ENCODE data around the gene GCK. TPM values are rescaled to one million over a fixed set of nuclear protein-coding genes. Genes with fewer than 3 reads are reported as not detected.

Gene GCK
- total and polyA plus RNA-seq, 2 of the 13 experiments (the other 11 are each of a cell fraction or from before 2014, with no cell fraction given), result not detected

DNA sequence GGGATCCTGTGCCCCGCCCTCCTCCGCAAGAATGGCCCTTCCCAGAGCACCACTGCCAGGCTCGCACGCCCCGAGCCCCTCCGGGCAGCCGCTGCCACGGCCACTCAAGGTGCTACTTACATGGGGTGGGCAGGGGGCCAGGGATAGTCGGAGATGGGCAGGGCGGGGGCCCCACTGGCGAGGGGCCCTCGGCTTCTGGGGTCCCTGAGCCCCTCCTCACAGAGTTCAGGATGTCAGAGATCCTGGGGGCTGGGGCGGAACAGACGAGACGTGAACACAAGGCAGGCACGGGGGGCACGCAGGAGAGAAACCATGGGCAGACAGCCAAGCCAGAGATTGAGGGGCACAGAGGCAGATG lies 37.1 kb upstream of the GCK start:
- in situ Hi-C loops (cut with HindIII; ENCODE audit: extremely low pct_ligation_motif_present, low pct_unique_long_range_greater_than_20kb), result no loop called here
- Histone ChIP-seq H3K36me3 (replicated peaks in 1 of 2; ENCODE audit: control insufficient read depth in 1 of 2, insufficient read depth in 2 of 2, low read length in 2 of 2) (no peaks in the 10 kb centered on the region), H2AFZ (ENCODE audit: low read length) (no peak overlapping the region), H3K79me2 (ENCODE audit: insufficient read depth, low read length) (no peaks in the 10 kb centered on the region), H3K4me3 (replicated peaks in 1 of 3; ENCODE audit: insufficient read depth in 1 of 3, low read depth in 2 of 3, low read length in 3 of 3) (no peak overlapping the region), H3K27me3 (ENCODE audit: control insufficient read depth in 1 of 2, insufficient read depth in 2 of 2, low read length in 2 of 2) (peaks cover 21 to 72% of the 10 kb centered on the region in 2 experiments; a peak in 4 of 5 replicates), H3K4me2 (ENCODE audit: low read depth, low read length) (no peak overlapping the region), H3K4me1 (ENCODE audit: insufficient read depth, low read length) (peaks cover 16% of the 10 kb centered on the region), H4K20me1 (ENCODE audit: insufficient read depth, low read length) (no peaks in the 10 kb centered on the region), H3K9me3 (ENCODE audit: low read length) (no peaks in the 10 kb centered on the region), H3K27ac (ENCODE audit: extremely low read length, insufficient read depth, low read length) (no peak overlapping the region), H3K9ac (ENCODE audit: insufficient read depth, low read depth, low read length) (no peak overlapping the region)
- FAIRE-seq, result no peak
- TF ChIP-seq FIP1L1 (IDR thresholded peaks at IDR 0.05; ENCODE audit: borderline replicate concordance, insufficient read depth, low read depth, low read length) (no peak), ZMYM2 (CRISPR knock-in tag; IDR thresholded peaks at IDR 0.05) (no peak)
- TF ChIP-seq, protein P1, sequence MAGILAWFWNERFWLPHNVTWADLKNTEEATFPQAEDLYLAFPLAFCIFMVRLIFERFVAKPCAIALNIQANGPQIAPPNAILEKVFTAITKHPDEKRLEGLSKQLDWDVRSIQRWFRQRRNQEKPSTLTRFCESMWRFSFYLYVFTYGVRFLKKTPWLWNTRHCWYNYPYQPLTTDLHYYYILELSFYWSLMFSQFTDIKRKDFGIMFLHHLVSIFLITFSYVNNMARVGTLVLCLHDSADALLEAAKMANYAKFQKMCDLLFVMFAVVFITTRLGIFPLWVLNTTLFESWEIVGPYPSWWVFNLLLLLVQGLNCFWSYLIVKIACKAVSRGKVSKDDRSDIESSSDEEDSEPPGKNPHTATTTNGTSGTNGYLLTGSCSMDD (CRISPR knock-in tag; IDR thresholded peaks at IDR 0.05), result no peak
- BruUV-seq (replicated peaks), result no TSS peak
- CTCF ChIA-PET (ENCODE audit: low intra/inter-chr PET ratio, low total read pairs), result no interaction called here
- intact Hi-C loops (cut with micrococcal nuclease; ENCODE audit: unreplicated experiment), result no loop called here
- 28% methylated on average over 17 of the region's 17 CpGs for WGBS (ENCODE audit: low lambda C conversion rate)
- POLR2A ChIA-PET, result no interaction called here
- no peak for ATAC-seq
- no peak for DNase-seq (ENCODE audit: low spot score)

DNA sequence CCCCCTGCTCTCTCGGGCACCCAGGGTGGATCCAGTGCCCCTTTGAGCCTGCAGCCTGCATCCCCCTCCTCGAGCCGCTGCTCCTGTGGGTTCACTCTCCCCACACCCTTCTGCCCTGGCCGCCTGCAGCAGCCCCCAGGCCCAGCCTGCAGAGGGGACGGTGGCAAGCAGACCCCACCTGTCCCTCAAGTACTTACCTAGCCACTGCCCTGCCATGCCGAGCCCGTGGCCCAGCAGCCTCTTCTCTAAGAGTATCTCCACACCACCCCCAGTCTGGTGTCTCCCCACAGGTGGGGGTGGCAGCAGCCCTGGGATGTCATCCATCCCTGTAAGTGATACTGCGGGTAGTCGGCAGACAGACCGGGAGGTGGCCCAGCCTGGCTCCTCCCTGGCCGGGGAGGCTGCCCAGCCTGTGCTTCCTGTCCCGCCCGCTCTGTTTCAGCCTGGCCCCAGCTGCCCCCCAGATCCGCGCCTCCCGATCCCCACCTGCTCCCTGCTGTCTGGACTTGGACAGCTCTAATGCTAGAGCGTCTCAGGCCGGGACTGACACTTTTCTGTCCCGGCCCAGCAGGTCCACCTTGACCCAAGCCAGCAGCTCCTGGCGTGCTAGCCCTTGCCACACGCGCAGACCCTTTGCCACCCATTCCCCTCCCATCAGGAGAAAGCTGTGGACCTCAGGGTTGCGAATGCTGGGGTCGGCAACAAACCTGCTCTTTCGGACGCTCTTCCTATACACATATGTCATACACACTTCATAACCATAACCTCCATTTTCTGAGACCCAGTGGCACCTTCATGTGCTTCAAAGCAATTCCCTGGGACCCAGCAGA lies 36.5 kb upstream of the GCK start:
- H2AFZ ChIP-seq (ENCODE audit: low read length), result no peak overlapping the region
- H3K36me3 ChIP-seq (replicated peaks in 1 of 2; ENCODE audit: control insufficient read depth in 1 of 2, insufficient read depth in 2 of 2, low read length in 2 of 2), result no peaks in the 10 kb centered on the region
- ChIA-PET CTCF (ENCODE audit: low intra/inter-chr PET ratio, low total read pairs) (no interaction called here), POLR2A (no interaction called here)
- no peak for TF ChIP-seq AKAP8 (CRISPR knock-in tag; IDR thresholded peaks at IDR 0.05)
- intact Hi-C loops (cut with micrococcal nuclease; ENCODE audit: unreplicated experiment) (no loop called here), in situ Hi-C loops (cut with HindIII; ENCODE audit: extremely low pct_ligation_motif_present, low pct_unique_long_range_greater_than_20kb) (no loop called here)
- peaks cover 22% of the 10 kb centered on the region for H3K4me1 ChIP-seq (ENCODE audit: insufficient read depth, low read length)
- no peak overlapping the region for H3K9ac ChIP-seq (ENCODE audit: insufficient read depth, low read depth, low read length)
- 35% methylated on average over 9 of the region's 26 CpGs for WGBS (ENCODE audit: low lambda C conversion rate)
- BruUV-seq (replicated peaks), result no TSS peak
- ATAC-seq (no peak), DNase-seq (ENCODE audit: low spot score) (no peak), FAIRE-seq (no peak)
- no peaks in the 10 kb centered on the region for H3K79me2 ChIP-seq (ENCODE audit: insufficient read depth, low read length)
- H4K20me1 ChIP-seq (ENCODE audit: insufficient read depth, low read length), result no peaks in the 10 kb centered on the region
- H3K4me3 ChIP-seq (replicated peaks in 1 of 3; ENCODE audit: insufficient read depth in 1 of 3, low read depth in 2 of 3, low read length in 3 of 3), result no peak overlapping the region
- H3K27me3 ChIP-seq (ENCODE audit: control insufficient read depth in 1 of 2, insufficient read depth in 2 of 2, low read length in 2 of 2), result peaks cover 21 to 66% of the 10 kb centered on the region in 2 experiments; a peak in 4 of 5 replicates
- no peak overlapping the region for H3K27ac ChIP-seq (ENCODE audit: extremely low read length, insufficient read depth, low read length)
- no peaks in the 10 kb centered on the region for H3K9me3 ChIP-seq (ENCODE audit: low read length)
- H3K4me2 ChIP-seq (ENCODE audit: low read depth, low read length), result no peak overlapping the region

Data from HepG2 (cell line).